HG02759 (cell line): Measurements from ENCODE around the gene TCTN3.
"Not testable (repeated sequence)": the region's sequence is repeated elsewhere in the genome, so short reads cannot be mapped to it uniquely, and the experiment has no call there.

ENCODE experiments used
- ATAC-seq: cut with Tn5 transposase; IDR thresholded peaks from one replicate; pipeline ENCODE4 v1.9.1; 2021; ENCODE audit warnings: mild to moderate bottlenecking, moderate library complexity; ENCODE audit not compliant: unreplicated experiment

TCTN3 gene

GRCh38 chr10:95691281-95691680 is 2.4 kb downstream of the TCTN3 start:
- ATAC-seq: no peak

DNA sequence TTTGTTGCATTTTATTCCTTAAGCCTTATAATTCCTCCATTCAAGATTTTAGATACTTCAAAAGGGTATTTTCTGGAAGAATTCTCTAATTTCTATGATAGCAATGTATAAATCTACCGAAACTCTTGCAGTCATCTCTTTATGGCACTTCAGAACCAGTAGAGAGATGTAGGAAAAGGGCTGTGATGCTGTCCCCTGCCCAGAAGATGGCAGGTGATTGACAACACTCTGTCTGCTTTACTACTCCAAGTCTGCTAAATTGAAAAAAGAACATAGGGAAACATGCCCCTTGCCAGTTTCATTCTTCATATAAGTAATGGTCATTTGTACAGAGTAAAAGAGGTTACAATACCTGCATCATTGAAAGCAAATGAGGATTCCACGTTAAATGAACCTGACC is 5.1 kb downstream of the TCTN3 start:
- ATAC-seq: no peak

DNA sequence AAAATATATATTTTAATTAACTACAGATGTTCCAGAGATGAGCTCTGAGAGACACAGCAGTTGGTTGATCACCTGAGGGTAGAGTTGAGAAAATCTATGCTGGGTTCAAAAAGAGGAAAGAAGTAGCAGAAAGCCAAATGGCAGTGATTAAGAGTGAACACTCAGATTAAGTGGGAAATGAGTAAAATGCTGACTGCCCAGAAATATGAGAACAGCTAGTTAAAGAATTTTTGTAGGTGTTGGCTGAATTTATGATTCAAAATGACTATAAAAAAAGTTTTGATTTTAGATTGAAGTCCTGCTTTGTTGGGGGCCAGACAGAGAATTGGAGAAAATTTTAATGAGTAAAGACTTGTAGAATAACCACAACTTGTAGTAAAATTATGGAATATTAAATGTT is 9.8 kb downstream of the TCTN3 start:
- ATAC-seq: no peak

GRCh38 chr10:95675403-95676116 is 18.2 kb downstream of the TCTN3 start:
- ATAC-seq: no peak

- ATAC-seq: no peak
These were observed 19.1 kb downstream of the TCTN3 start for GRCh38 chr10:95674643-95675042.

DNA sequence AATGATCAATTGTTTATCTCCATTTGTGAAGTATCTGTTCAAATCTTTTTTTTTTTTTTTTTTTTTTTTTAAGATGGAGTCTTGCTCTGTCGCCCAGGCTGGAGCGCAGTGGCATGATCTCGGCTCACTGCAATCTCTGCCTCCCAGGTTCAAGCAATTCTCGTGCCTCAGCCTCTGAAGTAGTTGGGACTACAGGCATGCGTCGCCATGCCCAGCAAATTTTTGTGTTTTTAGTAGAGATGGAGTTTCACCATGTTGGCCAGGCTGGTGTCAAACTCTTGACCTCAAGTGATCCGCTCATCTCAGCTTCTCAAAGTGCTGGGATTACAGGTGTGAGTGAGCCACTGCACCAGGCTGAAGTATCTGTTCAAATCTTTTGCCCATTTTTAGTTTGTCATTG is 21.1 kb downstream of the TCTN3 start:
- not testable (repeated sequence) for ATAC-seq

GRCh38 chr10:95664543-95664942 is 29.2 kb downstream of the TCTN3 start:
- no peak for ATAC-seq

- ATAC-seq: no peak
These were observed 30.2 kb downstream of the TCTN3 start for GRCh38 chr10:95663496-95663895.

GRCh38 chr10:95661818-95662217 is 31.9 kb downstream of the TCTN3 start:
- no peak for ATAC-seq

DNA sequence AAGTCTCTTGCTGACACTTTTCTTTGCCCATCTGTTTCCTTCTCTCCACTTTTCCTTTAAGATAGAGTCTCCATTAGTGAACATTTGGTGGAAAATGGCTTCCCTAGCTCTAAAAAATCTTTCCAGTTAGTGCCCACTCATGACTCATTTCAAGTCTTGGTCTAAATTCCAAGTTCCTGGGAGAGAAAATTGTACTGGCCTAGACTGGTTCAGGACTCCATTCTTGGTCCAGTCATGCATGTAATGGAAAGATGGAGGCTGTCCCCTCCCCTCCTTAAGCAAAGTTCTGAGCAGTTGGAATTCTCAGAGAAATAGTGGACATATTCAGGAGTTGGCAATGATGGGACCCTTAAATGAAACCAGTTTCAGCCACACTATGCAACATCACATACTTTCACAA is 33.4 kb downstream of the TCTN3 start:
- no peak for ATAC-seq

- no peak for ATAC-seq
These were observed 36.5 kb downstream of the TCTN3 start for GRCh38 chr10:95657250-95657649.

DNA sequence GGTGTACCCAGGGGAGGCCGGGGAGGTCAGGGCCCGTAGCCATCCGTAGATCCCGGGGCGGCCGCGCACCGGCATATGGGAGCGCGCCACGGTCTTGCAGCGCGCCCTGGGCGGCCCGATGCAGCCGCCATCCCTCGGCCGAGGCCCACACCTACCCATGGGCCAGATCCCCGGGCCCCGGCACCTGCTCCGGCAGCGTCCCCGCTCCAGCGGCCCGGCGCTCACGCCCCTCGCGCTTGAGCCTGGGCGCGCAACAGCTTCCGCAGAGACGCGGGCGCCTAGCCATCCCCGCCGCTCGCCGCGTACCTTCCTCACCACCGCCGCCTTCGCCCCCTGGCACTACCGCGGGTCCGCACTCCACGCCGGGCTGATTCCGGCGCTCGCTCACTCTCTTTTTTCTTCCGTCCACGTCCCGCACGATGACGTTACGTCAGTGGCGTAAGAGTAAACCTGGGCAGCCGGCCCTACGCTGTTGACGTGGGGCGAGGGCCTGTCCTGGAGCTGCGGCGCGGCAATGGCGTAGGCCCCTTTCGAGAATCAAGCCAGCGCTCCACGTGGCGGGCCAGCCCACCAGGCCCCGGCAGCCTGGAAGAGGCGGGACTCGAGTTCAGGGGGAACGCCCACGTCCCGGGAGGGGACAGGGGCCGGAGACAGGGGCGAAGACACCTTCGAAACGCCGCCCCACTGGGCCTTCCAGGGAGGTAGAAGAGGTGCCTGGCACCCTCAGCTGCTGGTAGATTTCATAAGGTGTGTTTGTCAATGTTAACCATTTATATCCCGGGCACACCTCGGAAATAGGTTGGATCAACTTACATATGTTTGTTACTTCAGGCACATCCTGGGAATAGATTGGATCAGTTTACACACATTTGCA is 37.2 kb downstream of the TCTN3 start, which contains the start of gene ALDH18A1:
TSS of gene ALDH18A1 (minus strand) at position 421 of the 874 bp plus-strand sequence. CDS start 3,334 bp downstream, outside the sequence.
- peak; percentile 92 for ATAC-seq

DNA sequence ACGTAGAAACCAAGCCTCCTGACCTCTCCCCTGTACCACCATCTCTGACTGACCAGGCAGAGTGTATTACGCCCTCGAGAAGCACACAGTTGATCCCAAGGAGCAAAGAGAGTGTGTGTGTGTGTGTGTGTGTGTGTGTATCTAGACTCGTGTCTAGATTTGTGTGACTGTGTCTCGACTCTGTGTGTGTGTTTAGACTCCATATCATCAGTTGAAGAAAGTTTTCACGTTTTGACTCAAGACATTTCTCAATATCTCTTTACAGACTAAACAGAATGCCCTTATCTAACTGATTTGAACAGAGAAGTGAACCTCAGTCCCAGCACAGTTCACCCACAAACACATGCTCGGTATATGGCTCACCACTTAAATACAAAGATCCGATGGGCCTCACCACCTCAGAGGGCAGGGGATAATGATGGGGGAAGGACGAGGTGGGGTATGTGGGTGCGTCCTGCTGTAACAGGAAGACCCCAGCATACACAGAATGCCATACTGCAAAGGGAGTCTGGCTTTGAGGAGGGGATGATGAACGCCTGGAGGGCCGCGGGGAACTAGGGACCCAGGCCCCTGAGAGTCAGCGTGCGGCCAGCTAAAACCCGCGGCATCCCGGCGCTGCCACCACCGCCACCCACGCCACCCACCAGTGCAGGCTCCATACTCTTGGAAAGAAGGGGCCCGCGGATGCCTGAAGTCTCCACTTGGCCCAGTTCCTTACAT is 38.0 kb downstream of the TCTN3 start:
- ATAC-seq: peak; percentile 13

GRCh38 chr10:95653895-95654294 is 39.8 kb downstream of the TCTN3 start:
- no peak for ATAC-seq

DNA sequence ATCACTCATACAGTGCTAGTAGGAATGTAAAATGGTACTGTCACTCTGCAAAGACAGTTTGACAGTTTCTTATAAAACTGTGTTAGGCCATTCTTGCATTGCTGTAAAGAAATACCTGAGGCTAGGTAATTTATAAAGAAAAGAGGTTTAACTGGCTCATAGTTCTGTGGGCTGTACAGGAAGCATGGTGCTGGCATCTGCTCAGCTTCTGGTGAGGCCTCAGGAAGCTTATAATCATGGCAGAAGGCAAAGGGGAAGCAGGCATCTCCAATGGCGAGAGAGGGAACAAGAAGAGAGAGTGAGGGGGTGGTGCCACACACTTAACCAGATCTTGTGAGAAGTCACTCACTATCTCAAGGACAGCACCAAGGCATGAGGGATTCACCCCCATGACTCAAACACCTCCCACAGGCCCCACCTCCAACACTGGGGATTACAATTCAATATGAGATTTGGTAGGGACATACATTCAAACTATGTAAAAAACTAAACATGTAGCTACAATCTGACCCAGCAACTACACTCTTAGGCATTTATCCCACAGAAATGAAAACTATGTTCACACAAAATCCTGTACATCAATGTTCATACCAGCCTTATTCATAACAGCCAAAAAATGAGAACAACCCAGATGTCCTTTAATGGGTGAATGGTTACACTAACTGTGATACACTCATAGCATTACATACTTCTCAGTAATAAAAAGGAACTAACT is 42.2 kb downstream of the TCTN3 start:
- ATAC-seq: no peak

DNA sequence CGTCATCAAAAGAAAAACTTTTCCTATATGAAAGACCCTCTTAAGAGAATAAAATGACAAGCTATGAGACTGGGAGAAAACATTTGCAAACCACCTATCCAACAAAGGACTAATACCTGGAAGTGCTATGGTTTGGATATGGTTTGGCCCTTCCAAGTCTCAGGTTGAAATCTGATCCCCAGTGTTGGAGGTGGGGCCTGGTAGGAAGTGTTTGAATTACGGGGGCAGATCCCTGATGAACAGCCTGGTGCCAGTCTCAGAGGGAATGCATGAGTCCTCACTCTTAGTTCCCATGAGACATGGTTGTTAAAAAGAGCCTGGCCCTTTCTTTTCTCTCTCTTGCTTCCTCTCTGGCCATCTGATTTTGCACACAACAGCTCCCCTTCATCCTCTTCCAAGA is 43.5 kb downstream of the TCTN3 start:
- no peak for ATAC-seq

GRCh38 chr10:95648138-95648537 is 45.6 kb downstream of the TCTN3 start:
- ATAC-seq: no peak

DNA sequence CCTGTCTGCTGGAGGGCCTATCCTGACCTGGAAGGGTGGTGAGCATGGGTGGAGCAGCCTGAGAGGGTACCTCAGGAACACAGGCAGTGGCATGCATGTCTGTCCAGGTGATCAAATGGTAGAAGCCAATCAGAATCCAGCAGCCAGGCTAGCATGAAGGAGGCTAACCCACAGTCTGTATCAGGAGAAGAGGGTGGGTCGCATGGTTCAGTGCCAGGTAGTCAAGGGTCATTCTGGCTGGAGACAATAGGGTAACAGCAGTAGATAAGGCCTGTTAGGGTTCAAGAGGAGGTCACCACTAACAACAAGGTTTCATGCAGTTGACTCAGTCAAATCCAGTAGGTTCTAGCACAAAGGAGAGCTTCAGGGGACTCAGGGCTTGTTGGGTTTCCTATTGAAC is 47.6 kb downstream of the TCTN3 start:
- no peak for ATAC-seq

GRCh38 chr10:95644901-95645300 is 48.8 kb downstream of the TCTN3 start:
- no peak for ATAC-seq

DNA sequence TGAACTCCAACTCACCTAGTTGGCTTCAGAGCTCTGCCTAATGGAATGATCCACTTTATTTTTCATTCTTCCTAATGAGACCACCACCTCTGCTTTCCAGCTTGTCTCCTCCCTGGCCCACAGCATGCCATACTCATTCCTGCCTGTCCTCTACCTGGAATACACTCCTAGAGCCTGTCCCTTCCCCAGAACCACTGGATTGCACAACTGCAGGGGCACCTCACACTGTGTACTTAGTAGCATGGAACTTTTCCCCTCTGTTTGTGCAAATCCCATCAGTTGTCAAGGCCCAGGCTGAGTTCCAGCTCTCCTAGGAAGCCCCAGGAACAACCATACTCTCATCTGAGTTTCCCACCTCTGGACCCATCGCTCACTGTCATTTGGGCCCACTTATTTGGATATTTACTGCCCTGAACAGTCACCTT is 52.8 kb downstream of the TCTN3 start:
- ATAC-seq: no peak

GRCh38 chr10:95637911-95638310 is 55.8 kb downstream of the TCTN3 start:
- ATAC-seq: no peak
